GM12801 (cell line): Measurements from ENCODE around the gene TMED5.

Source experiments
- TF ChIP-seq, protein P1 (sequence below): IDR thresholded peaks from one replicate; pipeline ENCODE4 v1.5.1; 2011; ENCODE audit warnings: control low read depth; ENCODE audit not compliant: insufficient read length; ENCODE audit errors: extremely low read depth

Gene TMED5

DNA sequence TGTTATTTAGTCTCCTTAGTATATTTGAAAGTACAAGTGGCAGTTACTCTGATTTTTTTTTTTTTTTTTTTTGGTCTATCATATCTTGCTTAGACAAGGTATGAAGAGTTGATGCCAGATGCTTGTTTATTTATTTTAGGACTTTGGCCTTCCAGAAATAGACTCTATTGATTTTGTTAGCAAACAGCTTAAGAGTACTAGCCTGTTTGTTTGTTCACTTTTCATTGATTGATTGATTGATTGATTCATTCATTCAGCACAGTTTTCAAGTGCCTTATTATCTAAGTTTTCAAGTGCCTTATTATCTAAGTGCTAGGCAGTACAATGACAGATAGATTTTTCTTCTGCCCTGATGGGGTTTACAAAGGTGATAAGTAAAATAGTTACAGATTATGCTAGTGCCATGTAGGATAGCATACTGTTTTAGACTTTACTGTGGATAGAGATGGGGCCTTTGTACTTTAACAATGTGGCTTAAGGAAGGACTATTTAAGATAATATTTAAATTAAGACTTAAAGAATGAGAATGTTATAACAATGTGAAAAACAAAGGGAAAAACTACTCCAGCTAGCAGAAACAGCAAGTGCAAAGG, 50.6 kb downstream of the TMED5 start:
- TF ChIP-seq, protein P1, sequence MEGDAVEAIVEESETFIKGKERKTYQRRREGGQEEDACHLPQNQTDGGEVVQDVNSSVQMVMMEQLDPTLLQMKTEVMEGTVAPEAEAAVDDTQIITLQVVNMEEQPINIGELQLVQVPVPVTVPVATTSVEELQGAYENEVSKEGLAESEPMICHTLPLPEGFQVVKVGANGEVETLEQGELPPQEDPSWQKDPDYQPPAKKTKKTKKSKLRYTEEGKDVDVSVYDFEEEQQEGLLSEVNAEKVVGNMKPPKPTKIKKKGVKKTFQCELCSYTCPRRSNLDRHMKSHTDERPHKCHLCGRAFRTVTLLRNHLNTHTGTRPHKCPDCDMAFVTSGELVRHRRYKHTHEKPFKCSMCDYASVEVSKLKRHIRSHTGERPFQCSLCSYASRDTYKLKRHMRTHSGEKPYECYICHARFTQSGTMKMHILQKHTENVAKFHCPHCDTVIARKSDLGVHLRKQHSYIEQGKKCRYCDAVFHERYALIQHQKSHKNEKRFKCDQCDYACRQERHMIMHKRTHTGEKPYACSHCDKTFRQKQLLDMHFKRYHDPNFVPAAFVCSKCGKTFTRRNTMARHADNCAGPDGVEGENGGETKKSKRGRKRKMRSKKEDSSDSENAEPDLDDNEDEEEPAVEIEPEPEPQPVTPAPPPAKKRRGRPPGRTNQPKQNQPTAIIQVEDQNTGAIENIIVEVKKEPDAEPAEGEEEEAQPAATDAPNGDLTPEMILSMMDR: no peak

DNA sequence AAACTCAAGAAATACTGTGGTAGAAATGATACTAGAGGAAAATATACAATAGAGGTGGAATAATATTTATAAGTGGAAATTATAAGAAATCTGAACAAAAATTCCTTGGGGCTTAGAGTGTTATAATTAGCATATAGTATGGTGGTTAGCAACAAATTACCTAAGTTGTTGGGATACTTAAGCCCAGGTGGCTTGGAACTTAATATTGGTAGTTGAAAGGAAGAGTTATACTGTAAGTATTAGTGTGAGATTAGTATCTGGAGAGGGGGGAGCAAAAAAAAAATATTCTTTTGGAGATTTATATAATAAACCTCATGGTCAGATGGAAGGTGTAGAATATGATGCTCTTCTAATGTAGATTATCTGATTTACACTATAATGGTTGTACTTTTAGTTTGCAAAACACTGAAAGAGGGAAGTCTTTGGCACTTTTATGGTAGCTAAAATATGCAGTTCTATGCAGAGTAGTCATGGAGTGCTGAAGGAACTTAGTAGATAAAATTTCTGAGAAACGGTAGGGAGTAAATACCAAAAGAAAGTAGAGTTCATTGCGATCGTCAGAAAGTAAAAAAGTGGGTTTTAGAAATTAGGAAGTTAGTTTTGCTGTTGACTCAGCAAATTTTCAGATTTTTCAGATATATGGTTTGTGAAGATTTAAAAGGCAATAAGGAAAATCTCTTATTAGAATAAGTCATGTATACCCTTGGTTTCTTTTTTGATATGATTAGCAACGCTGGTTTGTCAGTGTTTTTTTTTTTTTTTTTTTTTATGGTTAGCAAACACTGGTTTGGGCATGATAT, 55.5 kb downstream of the TMED5 start:
- TF ChIP-seq, protein P1: no peak

DNA sequence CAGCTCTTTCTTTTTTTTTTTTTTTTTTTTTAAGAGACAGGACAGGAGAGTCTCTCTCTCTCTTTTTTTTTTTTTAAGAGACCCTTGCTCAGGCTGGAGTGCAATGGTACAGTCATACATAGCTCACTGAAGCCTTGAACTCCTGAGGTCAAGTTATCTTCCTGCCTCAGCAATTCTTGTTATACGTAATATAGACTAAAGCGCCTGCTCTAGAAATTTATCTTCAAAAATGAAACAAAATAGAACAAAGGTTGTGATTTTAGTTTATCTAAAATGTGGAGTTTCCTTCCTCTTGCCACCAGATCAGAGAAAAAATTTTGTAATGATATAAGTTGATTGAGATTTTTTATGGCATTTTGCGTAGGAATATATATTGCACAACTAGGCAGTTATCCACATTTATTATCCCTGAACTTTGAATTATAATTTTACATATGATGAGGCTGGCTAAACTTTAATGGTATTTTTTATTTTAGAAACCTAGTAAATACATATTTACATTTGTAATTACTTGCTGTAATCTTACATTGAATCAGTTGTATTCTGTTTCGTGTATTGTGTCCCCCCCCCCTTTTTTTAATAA, 56.9 kb downstream of the TMED5 start:
- TF ChIP-seq, protein P1: no peak

DNA sequence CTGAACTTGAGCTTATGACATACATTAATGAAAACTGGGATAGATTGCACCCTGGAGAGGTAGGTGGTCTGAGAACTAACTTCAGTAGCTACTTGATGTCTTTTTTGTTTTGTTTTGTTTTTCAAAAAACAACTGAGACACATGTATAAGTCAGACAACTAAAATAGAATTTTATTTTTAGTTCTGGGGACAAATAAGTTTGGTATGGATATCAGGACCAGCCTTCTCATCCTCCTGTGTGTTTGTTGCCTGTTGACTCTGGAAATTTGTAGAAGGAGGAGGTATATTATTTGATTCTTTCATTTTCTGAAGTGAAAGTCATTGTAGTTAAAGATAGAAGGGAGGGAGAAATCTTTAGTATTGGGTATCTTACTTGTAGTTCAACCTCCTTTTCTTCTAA, 59.6 kb downstream of the TMED5 start:
- TF ChIP-seq, protein P1: no peak

DNA sequence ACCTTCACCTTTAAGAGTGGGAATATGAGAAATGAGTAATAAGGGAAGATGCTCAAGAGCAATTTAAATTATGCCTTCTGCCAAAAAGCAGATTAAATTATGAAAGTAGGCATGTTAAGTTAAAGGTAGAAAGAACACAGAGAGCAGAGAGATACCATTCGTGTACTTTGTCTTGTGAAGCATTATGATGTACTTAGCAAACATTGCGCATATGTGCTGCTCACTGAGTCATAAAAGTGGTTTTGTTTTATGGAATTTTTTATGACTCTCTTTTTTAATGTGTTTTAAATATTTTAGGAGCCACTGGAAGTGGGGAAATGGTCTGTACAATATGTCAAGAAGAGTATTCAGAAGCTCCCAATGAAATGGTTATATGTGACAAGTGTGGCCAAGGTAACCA, 65.8 kb downstream of the TMED5 start:
- TF ChIP-seq, protein P1: no peak

DNA sequence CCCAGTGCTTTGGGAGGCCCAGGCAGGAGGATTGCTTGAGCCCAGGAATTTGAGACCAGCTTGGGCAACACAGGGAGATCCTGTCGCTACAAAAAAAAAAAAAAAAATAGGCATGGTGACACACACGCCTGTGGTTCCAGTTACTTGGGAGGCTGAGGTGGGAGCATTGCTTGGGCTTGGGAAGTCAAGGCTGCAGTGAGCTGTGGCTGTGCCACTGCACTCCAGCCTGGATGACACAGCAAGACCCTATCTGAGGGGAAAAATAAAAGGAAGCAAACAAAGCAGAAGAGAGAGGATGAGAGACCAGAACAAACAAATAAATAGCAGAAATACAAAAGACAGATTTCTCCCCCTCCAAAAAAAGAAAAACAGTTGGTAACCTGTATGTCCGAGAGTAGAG, 67.1 kb downstream of the TMED5 start:
- TF ChIP-seq, protein P1: no peak

DNA sequence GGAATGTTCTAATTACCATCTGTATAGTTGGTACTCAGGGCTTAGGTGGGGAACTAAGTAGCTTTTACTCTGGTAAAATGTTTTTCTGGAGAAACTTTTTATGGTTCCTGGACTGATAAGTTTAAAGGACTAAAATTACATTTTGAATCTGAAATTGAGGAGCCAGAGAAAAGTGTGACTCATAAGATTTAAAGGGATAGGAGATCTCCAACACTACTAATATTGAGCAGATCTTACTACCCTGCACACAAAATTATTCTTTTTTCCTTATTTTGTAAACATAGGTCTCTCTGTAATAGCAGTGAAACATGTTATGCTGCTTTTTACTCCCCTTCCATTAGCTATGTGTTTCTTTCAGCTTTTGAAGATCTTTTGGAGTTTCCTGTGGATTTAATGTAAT, 68.7 kb downstream of the TMED5 start:
- TF ChIP-seq, protein P1: no peak
